ENCODE measurements around the gene HOXB6.

Gene HOXB6

GRCh38 chr17:48621410-48622392 lies 16.9 kb upstream of the HOXB6 start:
- no peak for DNase-seq

- DNase-seq: no peak
These were observed 15.8 kb upstream of the HOXB6 start for GRCh38 chr17:48620461-48621139.

- DNase-seq: no peak
These were observed 15.2 kb upstream of the HOXB6 start for GRCh38 chr17:48619826-48620449.

- peak; percentile 10 for DNase-seq
These were observed 13.6 kb upstream of the HOXB6 start for GRCh38 chr17:48618256-48618896.

GRCh38 chr17:48617471-48618255 lies 12.9 kb upstream of the HOXB6 start:
- no peak for DNase-seq

- no peak for DNase-seq
These were observed 12.1 kb upstream of the HOXB6 start for GRCh38 chr17:48616717-48617470.

GRCh38 chr17:48615963-48616716 lies 11.4 kb upstream of the HOXB6 start:
- DNase-seq: no peak

- DNase-seq: no peak
These were observed 10.5 kb upstream of the HOXB6 start, which contains the start of gene HOXB8 for GRCh38 chr17:48615047-48615962. Gene HOXB8 (minus strand): TSS chr17:48615292. CDS start chr17:48614704, 588 bp downstream.

GRCh38 chr17:48613862-48614694 lies 9.3 kb upstream of the HOXB6 start:
- DNase-seq: no peak

GRCh38 chr17:48612854-48613691 lies 8.3 kb upstream of the HOXB6 start:
- no peak for DNase-seq

GRCh38 chr17:48612456-48612853 lies 7.7 kb upstream of the HOXB6 start:
- DNase-seq: no peak

- DNase-seq: no peak
These were observed 7.1 kb upstream of the HOXB6 start for GRCh38 chr17:48611681-48612455.

- DNase-seq: no peak
These were observed 6.4 kb upstream of the HOXB6 start for GRCh38 chr17:48611213-48611612.

GRCh38 chr17:48610282-48611211 lies 5.8 kb upstream of the HOXB6 start, which contains the start of gene HOXB7:
Gene HOXB7 (minus strand): TSS chr17:48611017. CDS start chr17:48610918, 99 bp downstream.
- peak; percentile 9 for DNase-seq

GRCh38 chr17:48609759-48610281 lies 5.0 kb upstream of the HOXB6 start:
- DNase-seq: no peak

All from NCI-H446 treated with DMSO at 0.1 percent for 48 hours (cell line).